ENCODE data around the gene IKZF3. TPM values are rescaled to one million over a fixed set of nuclear protein-coding genes. Genes with fewer than 3 reads are reported as not detected.

IKZF3 gene
- total RNA-seq, 1 experiment from 2014 or later, result 0.81 TPM

GRCh38 chr17:39791111-39791992 lies 72.8 kb downstream of the IKZF3 start:
- POLR2A ChIA-PET, result interaction anchor here (0.7 kb wide), 1 partner anchor 10 kb away, joined by 3 read pairs; no protein-coding TSS in a partner anchor
- Mint-ChIP-seq H3K9me3 (no peaks in the 10 kb centered on the region), H3K27me3 (ENCODE audit: low read depth) (no peaks in the 10 kb centered on the region), H3K4me3 (no peak overlapping the region), H3K27ac (no peak overlapping the region), H3K36me3 (no peaks in the 10 kb centered on the region), H3K4me1 (peaks cover 12% of the 10 kb centered on the region)
- no peak for ATAC-seq
- CTCF ChIA-PET, result interaction anchor here (0.5 to 1.4 kb wide), 6 partner anchors 61 to 538 kb away, joined by 3 to 6 read pairs (median 4); partner anchors contain the start of genes IKZF3 and MIEN1
- TF ChIP-seq MYBL2 (CRISPR knock-in tag; IDR thresholded peaks at IDR 0.05) (no peak), NR1H2 (CRISPR knock-in tag; IDR thresholded peaks at IDR 0.05) (no peak)
- no peak for DNase-seq (ENCODE audit: low spot score)

GRCh38 chr17:39787743-39788484 lies 76.2 kb downstream of the IKZF3 start:
- no peak overlapping the region for H3K4me3 Mint-ChIP-seq
- H3K36me3 Mint-ChIP-seq, result no peaks in the 10 kb centered on the region
- ChIA-PET CTCF (no interaction called here), POLR2A (no interaction called here)
- H3K27ac Mint-ChIP-seq, result no peak overlapping the region
- ATAC-seq (peak; percentile 46), DNase-seq (ENCODE audit: low spot score) (no peak)
- no peaks in the 10 kb centered on the region for H3K27me3 Mint-ChIP-seq (ENCODE audit: low read depth)
- TF ChIP-seq ZNF232 (CRISPR knock-in tag; IDR thresholded peaks at IDR 0.05), result no peak
- TF ChIP-seq ZBTB43 (CRISPR knock-in tag; IDR thresholded peaks at IDR 0.05), result no peak
- TF ChIP-seq E2F5 (CRISPR knock-in tag; IDR thresholded peaks at IDR 0.05), result no peak
- TF ChIP-seq TEAD1 (CRISPR knock-in tag; IDR thresholded peaks at IDR 0.05), result no peak
- TF ChIP-seq NR1H2 (CRISPR knock-in tag; IDR thresholded peaks at IDR 0.05), result no peak
- TF ChIP-seq CBFB (CRISPR knock-in tag; IDR thresholded peaks at IDR 0.05; ENCODE audit: low read depth), result no peak
- no peak for TF ChIP-seq MAX (CRISPR knock-in tag; IDR thresholded peaks at IDR 0.05)
- TF ChIP-seq IRF1 (CRISPR knock-in tag; IDR thresholded peaks at IDR 0.05), result no peak
- no peak for TF ChIP-seq EMX1 (CRISPR knock-in tag; IDR thresholded peaks at IDR 0.05)
- TF ChIP-seq NR3C1 (CRISPR knock-in tag; conservative IDR thresholded peaks at IDR 0.05; ENCODE audit: low read depth), result no peak
- TF ChIP-seq ATF2 (CRISPR knock-in tag; IDR thresholded peaks at IDR 0.05; ENCODE audit: borderline replicate concordance, low read depth), result no peak
- TF ChIP-seq HMGXB4 (CRISPR knock-in tag; IDR thresholded peaks at IDR 0.05), result no peak
- TF ChIP-seq RELA (CRISPR knock-in tag; IDR thresholded peaks at IDR 0.05; ENCODE audit: borderline replicate concordance), result no peak
- H3K9me3 Mint-ChIP-seq, result no peaks in the 10 kb centered on the region
- H3K4me1 Mint-ChIP-seq, result peaks cover 12% of the 10 kb centered on the region
